Endothelial cell (in vitro differentiated cells): ENCODE data around the gene SLAMF6. TPM values are rescaled to one million over a fixed set of nuclear protein-coding genes. Genes with fewer than 3 reads are reported as not detected.

ENCODE experiments used
- DNase-seq: peaks from one replicate; pipeline ENCODE4 v3.0.0; 2021; ENCODE audit warnings: low spot score
- H3K27ac Mint-ChIP-seq: one replicate; pipeline ENCODE4 v1.8.0; 2021; ENCODE audit warnings: mixed read lengths, inconsistent platforms; ENCODE audit not compliant: unreplicated experiment
- H3K27me3 Mint-ChIP-seq: one replicate; pipeline ENCODE4 v1.8.0; 2021; ENCODE audit warnings: mild to moderate bottlenecking, moderate library complexity, mixed read lengths, inconsistent platforms; ENCODE audit not compliant: unreplicated experiment
- H3K36me3 Mint-ChIP-seq: one replicate; pipeline ENCODE4 v1.8.0; 2021; ENCODE audit warnings: mild to moderate bottlenecking, low read depth, mixed read lengths, inconsistent platforms; ENCODE audit not compliant: unreplicated experiment
- H3K4me1 Mint-ChIP-seq: one replicate; pipeline ENCODE4 v1.8.0; 2021; ENCODE audit warnings: mild to moderate bottlenecking, mixed read lengths, inconsistent platforms; ENCODE audit not compliant: unreplicated experiment
- H3K4me3 Mint-ChIP-seq: one replicate; pipeline ENCODE4 v1.8.0; 2021; ENCODE audit warnings: mild to moderate bottlenecking, mixed read lengths, inconsistent platforms; ENCODE audit not compliant: unreplicated experiment
- H3K9me3 Mint-ChIP-seq: one replicate; pipeline ENCODE4 v1.8.0; 2021; ENCODE audit warnings: mixed read lengths, inconsistent platforms; ENCODE audit not compliant: unreplicated experiment
- CTCF ChIP-seq: fragments of 200-600 bp; sonication (generic); IDR thresholded peaks from one replicate; pipeline ENCODE4 v1.5.0; 2021; ENCODE audit warnings: antibody characterized with exemption; ENCODE audit not compliant: unreplicated experiment
- total RNA-seq: library from RNA; stranded (reverse); fragmentation: NEBNext Ultra II Directional; extraction: Animal tissue kit (Norgen Biotek cat#: 25700); gene quantifications from one replicate; pipeline ENCODE4 v1.2.1, GENCODE V29; 2021; ENCODE audit not compliant: unreplicated experiment

Gene SLAMF6
- total RNA-seq, 1 donor from 2014 or later: not detected

DNA sequence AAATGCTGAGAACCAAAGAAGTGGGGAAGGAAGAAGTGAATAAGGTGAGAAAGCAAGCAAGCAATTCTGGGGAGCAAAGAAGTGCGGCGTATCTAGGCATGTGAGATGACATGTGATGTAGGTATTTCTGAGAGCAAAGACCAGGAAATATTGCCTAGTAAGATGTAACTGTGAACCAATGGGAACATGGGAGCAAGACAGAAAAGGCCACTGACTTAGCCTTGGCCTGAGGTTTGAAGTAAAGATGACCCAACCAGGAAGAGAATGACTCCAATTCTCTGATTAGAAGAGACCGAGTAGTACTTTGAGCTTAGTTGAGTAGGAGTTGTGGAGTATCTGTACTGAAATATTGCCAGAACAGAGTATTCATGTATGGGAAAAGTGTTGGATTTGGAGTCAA, 31.1 kb downstream of the SLAMF6 start:
- no peak for TF ChIP-seq CTCF
- H3K4me3 Mint-ChIP-seq: no peak overlapping the region
- no peaks in the 10 kb centered on the region for H3K27me3 Mint-ChIP-seq

DNA sequence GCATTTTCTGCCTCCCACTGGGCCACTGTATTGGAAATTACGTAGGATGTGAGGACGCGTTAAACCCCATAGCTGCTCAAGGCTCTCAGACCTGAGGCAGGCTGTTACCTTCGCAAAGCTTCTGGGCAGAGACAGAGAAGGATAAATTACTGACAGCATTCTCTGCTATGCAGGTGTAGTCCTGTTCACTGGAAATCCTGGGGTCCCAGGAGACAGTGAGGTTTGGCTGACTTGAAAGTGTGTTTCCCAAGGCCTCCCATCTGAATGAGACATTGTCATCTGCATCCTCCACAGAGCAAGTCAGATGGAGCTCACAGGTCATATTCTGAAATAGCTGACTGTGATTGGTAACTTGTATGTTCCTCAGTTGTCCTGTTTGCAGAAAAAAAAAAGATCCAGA, 32.0 kb downstream of the SLAMF6 start:
- no peak overlapping the region for H3K27ac Mint-ChIP-seq
- no peaks in the 10 kb centered on the region for H3K9me3 Mint-ChIP-seq
- TF ChIP-seq CTCF: no peak
- H3K4me1 Mint-ChIP-seq: peaks cover 13% of the 10 kb centered on the region
- DNase-seq: no peak
- H3K27me3 Mint-ChIP-seq: no peaks in the 10 kb centered on the region
- H3K36me3 Mint-ChIP-seq: no peaks in the 10 kb centered on the region
- H3K4me3 Mint-ChIP-seq: no peak overlapping the region

More for the DNA sequence above, 31.1 kb downstream of the SLAMF6 start:
- Mint-ChIP-seq H3K36me3 (no peaks in the 10 kb centered on the region), H3K9me3 (no peaks in the 10 kb centered on the region), H3K27ac (no peak overlapping the region), H3K4me1 (peaks cover 5% of the 10 kb centered on the region)
- DNase-seq: no peak

GRCh38 chr1:160489513-160490261, 33.4 kb downstream of the SLAMF6 start:
- Mint-ChIP-seq H3K36me3 (peaks cover 6% of the 10 kb centered on the region), H3K9me3 (no peaks in the 10 kb centered on the region), H3K27ac (no peak overlapping the region), H3K4me1 (peaks cover 18% of the 10 kb centered on the region), H3K27me3 (no peaks in the 10 kb centered on the region), H3K4me3 (no peak overlapping the region)
- no peak for DNase-seq
- TF ChIP-seq CTCF: no peak

- no peak for TF ChIP-seq CTCF
- H3K4me1 Mint-ChIP-seq: peaks cover 18% of the 10 kb centered on the region
- H3K4me3 Mint-ChIP-seq: no peak overlapping the region
- no peak for DNase-seq
- H3K27me3 Mint-ChIP-seq: no peaks in the 10 kb centered on the region
- H3K9me3 Mint-ChIP-seq: no peaks in the 10 kb centered on the region
- peaks cover 6% of the 10 kb centered on the region for H3K36me3 Mint-ChIP-seq
- no peak overlapping the region for H3K27ac Mint-ChIP-seq
These were observed 34.6 kb downstream of the SLAMF6 start for GRCh38 chr1:160488347-160489058.

GRCh38 chr1:160486453-160486852, 36.6 kb downstream of the SLAMF6 start:
- peaks cover 18% of the 10 kb centered on the region for H3K4me1 Mint-ChIP-seq
- peaks cover 2% of the 10 kb centered on the region for H3K27me3 Mint-ChIP-seq
- H3K36me3 Mint-ChIP-seq: peaks cover 12% of the 10 kb centered on the region
- H3K9me3 Mint-ChIP-seq: peaks cover 8% of the 10 kb centered on the region
- H3K27ac Mint-ChIP-seq: peak overlapping the region; percentile 99
- TF ChIP-seq CTCF: no peak
- DNase-seq: no peak
- no peak overlapping the region for H3K4me3 Mint-ChIP-seq
